ENCODE data around the gene MPEG1.

Gene MPEG1

DNA sequence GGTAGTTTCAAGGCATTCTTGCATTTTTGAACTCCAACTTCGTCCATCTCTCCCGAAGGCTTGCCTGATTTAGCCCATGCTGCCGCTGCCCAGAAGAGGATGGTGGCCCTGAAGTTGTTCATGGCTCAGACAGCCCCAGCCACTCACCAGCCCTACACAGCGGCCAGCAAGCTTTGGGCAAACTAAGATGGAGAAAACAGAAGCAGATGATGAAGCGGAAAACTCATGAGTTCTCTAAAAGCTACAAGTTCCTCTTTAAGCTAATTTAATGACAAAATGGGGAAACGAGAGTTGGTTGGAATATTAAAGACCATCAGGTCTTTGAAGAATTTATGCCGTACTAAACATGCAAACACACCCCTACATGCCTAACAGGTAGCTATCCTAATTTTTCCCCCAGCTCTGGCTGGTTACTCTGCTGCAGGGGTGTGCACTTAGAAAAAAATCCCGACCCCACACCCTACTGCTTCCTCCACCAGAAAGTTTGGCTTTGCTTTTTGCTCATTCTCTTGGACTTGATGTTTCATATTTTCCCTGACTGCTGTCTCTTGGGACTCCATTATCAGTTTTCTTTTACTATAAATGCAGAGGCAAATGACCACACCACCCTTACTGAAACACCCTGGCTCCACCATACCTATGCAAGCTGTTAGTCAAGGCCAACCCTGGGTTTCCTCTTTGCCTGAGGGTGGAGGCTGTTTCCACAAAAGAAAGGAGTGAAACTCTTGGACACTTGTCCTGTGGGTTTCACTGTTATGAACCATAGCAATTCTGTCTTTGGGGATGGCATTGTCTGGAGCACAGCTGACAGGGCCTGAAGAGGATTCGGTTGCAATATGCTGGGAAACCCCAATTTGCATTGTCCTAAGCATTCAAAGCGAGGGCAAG lies at the start of gene MPEG1:
MPEG1 (minus strand) TSS at position 184 of the 888 bp plus-strand sequence; CDS start at position 122, 62 bp downstream.
- DNase-seq: no peak

DNA sequence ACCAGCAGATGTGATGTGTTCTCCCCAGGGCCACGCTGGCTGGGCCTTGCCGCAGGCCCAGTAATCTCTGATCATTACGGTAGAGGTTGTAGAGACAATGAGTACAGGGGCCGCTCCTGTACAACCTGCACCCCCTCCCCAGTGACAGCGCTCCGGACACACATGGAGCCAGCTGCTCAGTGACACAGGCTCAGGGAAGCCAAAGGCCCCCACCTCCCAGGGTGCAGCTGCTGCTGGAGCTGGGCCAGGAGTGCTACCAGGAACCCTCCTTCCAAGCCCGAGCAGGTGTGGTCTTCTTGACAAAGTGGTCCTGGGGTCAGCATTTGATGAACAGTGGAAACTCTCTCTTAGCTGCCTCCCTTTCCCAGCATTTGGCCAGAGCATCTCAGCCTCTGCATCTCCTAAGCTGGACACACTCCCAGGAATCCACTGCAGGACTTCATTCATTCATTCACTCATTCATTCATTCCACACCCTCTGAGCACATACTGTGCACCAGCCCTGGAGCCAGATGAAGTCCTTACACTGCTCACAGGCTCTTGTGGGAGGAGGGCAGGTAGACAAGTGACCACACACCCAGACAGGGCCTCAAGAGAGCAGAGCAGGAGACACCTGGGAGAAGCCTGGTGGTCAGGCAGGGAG lies 49.6 kb upstream of the MPEG1 start:
- no peak for DNase-seq

DNA sequence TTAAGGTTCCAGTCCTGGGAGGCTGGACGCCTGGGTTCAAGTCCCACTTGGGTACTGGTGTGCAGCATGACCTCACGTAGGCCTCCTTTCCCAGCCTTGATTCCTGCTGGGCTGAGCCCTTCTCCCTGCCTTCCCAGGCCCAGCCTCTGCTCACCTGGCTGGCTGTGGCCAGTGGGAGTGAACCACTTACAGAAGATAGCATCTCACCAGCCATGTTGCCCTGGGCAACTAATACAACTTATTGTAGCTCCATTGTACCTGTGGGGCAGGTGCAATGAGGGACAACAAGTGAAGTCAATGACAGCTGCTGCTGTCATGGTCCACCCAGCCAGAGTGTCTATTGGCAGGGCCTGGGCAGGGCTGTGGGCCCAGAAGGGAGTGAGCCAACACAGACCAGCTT lies 48.4 kb upstream of the MPEG1 start:
- DNase-seq: no peak

DNA sequence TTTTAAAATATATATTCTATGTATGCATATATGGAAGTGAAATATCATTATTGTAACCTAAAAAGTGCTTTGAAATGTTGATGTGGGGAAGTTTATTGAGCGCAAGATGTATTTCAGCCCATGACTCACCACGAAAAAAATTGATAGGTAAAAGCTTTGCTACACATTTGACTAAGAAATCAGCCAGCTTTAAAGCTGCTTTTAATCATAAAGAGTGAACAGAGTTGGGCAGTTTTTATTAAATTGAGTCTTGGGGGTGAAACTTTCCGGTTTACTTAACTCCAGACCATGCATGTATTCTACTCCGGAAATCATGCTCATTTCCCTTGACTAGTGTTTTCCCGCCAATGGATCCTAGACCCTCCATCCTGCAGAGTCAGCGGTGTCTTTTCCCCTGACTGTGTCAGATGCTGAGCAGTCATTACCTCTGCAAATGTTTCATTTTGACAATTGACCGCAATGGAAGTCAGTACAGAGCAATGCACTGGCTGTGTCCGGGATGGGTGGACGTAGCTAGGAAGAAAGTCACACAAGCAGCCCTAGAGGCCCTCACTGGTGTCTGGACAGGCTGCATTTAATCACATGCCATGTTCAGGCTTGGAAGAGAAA lies 47.2 kb upstream of the MPEG1 start:
- no peak for DNase-seq

- DNase-seq: no peak
Measured at GRCh38 chr11:59259047-59259446, 46.3 kb upstream of the MPEG1 start.

DNA sequence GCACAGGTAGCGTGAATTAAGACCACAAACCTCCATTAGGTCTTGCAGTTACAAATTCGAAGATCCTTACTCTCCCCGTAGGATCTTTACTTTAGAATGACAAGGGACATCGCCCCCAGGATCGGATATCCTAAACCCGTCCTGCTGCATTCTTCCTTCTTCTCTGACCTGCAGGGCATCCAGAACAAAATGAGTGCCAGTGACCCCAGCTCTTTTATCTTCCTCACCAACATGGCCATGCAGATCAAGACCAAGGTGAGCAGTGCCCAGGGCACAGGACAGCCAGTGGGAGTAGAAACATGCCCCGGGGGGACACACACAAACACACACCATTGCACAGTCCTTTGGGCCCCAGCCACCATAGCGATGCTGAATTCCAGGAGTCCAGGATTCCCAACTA lies 42.6 kb upstream of the MPEG1 start:
- DNase-seq: no peak

DNA sequence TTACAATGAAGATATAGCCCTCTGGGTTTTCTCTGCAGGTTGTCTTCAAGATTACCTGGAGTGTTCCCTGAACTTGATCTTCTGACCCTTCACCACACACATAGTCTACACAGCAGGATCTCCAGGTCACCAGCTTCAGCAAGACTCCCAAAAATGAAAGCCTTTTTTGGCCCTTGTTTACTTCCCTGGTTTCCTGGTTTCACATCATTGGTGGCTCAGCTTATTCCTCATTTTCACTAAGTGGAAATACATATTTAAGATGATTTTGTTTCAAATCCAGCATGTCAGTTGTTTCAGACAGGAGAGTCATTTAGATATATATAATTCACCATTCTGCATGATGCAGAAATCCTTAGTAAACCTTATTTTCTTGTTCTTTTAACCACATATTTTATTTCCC lies 41.6 kb upstream of the MPEG1 start:
- DNase-seq: no peak

- DNase-seq: no peak
Measured at GRCh38 chr11:59253001-59253400, 40.3 kb upstream of the MPEG1 start.

- no peak for DNase-seq
Measured at GRCh38 chr11:59249535-59249934, 36.8 kb upstream of the MPEG1 start.

DNA sequence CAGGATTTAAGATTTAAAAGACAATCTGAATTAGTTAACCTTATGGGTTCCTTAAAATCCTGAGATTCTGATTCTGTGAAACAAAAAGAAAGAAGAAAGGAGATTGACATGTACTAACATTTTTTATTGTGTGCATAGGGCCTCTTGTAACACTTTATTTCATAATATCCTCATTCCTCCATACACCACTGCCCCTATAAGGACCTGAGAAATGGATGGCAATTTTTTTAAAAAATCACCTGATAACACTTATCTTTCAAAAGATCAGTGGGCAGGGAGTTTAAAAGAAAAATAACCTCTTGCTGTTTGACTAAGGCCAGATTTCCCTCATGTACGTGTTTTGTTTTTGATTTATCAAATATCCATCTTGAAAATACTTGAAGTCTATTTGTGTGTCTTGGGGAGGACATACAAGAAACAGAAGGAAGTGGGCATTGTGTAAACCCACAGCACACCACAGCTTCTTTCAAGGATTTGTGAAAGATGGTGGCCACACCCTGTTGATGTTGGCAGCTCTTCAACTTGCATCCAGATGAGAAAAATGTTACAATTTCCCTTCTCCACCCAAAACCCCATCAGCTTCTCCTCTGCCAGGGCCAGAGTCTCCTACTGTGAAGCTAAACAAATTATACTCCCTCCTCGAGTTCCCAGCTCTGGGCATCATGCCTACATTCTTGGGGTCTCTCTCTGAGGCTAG lies 35.0 kb upstream of the MPEG1 start:
- DNase-seq: peak; percentile 6 to 46

DNA sequence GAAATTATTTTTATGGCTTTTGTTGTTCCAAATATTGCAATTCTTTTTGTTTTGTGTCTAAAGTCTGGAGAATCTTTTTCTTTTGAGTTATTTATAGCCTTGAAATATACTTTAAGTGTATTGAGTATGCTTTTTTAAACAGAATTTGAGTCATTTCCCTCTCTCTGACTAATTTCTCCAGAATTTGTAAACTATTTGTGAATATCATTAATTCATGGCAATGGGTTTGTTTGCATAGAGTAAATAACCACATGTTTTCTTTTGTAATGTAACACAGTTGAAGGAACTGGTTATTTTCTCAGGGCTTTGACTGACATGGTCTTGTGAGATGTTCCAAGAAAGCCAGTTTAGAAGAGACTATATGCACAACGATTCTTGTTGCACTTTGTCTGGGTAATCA lies 30.9 kb upstream of the MPEG1 start:
- no peak for DNase-seq

- peak in 1 of 2 experiments; percentile 2 for DNase-seq
Measured at GRCh38 chr11:59240322-59240721, 27.6 kb upstream of the MPEG1 start.

DNA sequence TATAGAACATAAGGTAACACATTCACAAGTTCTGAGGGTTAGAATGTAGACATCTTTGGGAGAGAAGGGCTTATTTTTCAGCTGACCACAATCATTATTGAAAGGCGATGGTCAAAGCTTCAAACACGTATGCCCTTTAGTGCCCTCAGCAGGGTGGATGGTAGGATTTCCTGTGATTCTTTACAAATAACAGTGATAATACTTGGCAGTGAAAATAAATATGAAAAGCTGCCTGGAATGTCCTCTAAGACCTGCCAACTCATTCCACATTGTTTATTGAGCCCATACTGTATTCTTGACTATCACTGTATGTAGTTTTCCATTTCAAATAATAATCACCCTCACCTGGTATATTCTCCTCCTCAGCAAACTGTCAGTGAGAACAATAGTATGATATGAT lies 13.7 kb upstream of the MPEG1 start:
- no peak for DNase-seq

DNA sequence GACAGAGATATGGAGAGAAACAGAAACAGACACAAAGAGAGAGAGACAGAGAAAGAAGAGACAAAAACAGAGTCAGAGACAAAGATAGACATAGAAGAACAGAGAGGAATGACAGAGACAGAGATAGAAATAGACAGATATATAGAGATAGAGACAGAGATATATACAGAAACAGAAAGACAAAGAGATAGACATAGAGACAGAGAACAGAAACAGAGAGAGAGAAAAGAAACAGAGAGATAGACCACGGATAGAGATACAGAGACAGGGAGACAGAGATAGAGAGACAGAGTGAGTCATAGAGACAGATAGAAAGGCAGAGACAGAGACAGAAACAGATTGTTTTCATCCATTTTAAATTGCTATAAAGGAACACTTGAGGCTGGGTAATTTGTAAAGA lies 12.3 kb upstream of the MPEG1 start:
- no peak for DNase-seq

GRCh38 chr11:59224351-59224928 lies 11.7 kb upstream of the MPEG1 start:
- no peak for DNase-seq

GRCh38 chr11:59223611-59224010 lies 10.9 kb upstream of the MPEG1 start:
- no peak for DNase-seq

GRCh38 chr11:59223177-59223576 lies 10.4 kb upstream of the MPEG1 start:
- no peak for DNase-seq

GRCh38 chr11:59222464-59223060 lies 9.8 kb upstream of the MPEG1 start:
- DNase-seq: peak; percentile 34 to 41

DNA sequence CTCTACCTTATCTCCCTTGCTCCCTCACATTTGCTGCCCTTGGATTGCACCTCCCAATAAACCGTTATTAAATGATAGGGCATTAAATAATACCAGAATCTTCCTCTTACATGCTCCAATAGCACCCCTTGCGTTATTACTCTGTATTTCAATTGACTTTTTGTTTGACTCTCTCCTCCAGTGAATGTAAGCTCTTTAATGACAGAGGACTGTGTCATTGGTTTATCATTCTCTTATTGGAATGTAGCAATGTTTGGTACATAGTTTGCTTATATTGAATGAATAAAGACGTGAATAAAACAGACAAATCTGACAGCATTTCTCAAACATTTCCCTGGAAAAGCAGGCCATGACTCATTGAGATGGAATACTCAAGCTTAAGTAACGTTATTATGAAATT lies 8.7 kb upstream of the MPEG1 start:
- no peak for DNase-seq

DNA sequence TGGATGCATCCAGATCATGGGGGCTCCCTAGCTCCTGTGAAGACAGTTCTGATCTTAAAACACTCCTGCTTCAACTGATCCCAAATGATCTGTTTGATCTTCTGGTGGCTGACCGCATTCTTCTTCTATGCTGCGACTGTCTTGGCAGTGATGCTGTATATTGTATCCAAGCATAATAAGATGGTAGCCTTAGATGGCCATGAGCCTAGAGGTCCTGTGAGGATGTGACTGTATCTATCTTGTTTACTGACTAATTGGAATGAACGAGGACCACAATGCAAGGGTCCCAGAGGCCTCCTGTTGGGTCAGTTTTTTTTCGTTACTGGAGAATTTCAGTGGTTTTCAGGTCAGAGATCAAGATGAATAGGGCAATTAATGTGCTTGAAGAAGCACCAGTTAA lies 7.1 kb upstream of the MPEG1 start:
- DNase-seq: no peak

DNA sequence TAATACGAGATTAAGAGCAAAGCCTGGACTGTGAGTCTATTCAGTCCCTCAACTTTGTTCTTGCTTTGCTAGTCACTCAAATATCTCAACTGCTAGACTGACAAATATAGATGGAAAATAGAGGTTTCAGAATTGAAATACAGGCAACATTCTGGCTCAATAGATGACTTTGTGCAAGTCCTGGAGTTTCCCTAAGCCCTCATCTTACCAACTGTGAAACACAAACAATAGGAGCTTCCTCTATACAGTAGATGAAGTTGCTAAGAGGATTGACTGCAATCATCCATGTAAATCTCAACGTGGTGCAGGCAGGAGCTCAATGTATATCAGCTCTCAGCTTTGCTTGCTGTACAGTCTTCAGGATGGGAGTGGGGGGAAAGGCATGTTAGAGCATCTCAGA lies 6.2 kb upstream of the MPEG1 start:
- no peak for DNase-seq

DNA sequence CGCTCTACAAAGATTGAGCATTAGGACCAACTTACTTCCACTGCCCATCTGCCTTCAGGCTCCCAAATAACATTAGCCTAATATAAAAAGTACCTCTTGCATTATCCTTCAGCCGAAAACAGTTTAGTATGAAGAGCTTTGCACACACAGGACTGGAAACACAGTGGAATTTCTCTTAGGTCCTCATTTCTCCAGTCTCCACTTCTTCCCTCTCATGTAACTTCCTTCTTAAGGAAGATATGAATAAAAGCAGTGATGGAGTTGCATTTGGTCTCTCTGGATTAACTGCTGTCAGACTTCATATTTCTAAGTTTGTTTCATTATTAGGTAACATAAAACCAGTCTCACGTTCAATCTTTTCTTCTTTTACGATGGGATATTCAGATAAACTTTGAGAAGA lies 5.6 kb upstream of the MPEG1 start:
- no peak for DNase-seq
